Measurements from ENCODE around the gene DNAJC4.

DNA sequence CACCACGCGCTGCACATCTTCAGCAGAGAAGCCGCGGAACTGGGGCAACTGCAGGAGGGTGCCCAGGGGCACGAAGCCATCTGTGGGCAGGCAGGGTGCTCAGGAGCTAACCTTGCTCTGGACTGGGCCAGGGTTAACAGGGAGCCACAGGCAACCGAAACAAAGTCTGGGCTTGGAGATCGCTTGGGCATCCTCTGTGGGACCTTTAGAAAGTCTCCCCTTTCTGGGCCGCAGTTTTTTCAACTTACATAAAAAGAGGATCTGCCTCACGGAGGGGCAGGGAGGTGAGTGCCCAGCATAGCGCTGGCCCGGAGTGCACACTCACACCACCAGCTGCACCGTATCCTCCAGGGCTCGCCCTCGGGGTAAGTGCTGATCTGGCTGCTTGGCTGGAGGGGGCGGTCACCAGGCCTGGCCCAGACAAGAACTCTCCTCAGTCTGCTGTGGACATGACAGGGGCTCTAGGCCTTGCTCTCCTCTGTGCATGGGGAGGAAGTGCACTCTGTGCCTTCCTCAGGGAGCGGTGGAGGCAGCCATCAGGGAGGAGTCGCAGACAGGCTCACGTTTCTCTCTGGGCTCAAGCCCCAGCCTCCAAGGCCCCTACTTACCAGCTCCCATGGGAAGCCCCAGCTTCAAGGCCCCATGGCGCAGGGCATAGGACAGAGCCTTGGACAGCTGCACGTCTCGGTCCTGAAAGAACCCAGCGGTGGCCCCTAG is 5.3 kb upstream of the DNAJC4 start:
- TF ChIP-seq, protein P1, sequence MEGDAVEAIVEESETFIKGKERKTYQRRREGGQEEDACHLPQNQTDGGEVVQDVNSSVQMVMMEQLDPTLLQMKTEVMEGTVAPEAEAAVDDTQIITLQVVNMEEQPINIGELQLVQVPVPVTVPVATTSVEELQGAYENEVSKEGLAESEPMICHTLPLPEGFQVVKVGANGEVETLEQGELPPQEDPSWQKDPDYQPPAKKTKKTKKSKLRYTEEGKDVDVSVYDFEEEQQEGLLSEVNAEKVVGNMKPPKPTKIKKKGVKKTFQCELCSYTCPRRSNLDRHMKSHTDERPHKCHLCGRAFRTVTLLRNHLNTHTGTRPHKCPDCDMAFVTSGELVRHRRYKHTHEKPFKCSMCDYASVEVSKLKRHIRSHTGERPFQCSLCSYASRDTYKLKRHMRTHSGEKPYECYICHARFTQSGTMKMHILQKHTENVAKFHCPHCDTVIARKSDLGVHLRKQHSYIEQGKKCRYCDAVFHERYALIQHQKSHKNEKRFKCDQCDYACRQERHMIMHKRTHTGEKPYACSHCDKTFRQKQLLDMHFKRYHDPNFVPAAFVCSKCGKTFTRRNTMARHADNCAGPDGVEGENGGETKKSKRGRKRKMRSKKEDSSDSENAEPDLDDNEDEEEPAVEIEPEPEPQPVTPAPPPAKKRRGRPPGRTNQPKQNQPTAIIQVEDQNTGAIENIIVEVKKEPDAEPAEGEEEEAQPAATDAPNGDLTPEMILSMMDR (IDR thresholded peaks at IDR 0.05), result no peak
- no peak for TF ChIP-seq POLR2A (IDR thresholded peaks at IDR 0.05)

All from heart left ventricle (tissue), 13 donors.